ENCODE data around the gene PRMT1.

PRMT1 gene

DNA sequence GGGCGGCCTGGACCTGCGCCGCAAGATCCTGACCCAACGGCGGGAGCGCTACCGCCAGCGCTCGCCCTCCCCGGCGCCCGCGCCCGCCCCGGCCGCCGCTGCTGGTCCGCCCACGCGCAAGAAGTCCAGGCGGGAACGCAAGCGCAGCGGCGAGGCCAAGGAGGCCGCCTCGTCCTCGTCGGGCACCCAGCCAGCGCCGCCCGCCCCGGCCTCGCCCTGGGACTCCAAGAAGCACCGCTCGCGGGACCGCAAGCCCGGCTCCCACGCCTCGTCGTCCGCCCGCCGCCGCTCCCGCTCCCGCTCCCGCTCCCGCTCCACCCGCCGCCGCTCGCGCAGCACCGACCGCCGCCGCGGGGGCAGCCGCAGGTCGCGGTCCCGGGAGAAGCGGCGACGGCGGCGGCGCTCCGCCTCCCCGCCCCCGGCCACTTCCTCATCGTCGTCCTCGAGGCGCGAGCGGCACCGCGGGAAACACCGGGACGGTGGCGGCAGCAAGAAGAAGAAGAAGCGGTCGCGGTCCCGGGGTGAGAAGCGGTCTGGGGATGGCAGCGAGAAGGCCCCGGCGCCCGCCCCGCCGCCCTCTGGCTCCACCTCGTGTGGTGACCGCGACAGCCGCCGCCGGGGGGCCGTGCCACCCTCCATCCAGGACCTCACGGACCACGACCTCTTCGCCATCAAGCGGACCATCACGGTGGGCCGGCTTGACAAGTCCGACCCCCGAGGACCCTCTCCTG is 25.1 kb upstream of the PRMT1 start:
- no peak for DNase-seq

DNA sequence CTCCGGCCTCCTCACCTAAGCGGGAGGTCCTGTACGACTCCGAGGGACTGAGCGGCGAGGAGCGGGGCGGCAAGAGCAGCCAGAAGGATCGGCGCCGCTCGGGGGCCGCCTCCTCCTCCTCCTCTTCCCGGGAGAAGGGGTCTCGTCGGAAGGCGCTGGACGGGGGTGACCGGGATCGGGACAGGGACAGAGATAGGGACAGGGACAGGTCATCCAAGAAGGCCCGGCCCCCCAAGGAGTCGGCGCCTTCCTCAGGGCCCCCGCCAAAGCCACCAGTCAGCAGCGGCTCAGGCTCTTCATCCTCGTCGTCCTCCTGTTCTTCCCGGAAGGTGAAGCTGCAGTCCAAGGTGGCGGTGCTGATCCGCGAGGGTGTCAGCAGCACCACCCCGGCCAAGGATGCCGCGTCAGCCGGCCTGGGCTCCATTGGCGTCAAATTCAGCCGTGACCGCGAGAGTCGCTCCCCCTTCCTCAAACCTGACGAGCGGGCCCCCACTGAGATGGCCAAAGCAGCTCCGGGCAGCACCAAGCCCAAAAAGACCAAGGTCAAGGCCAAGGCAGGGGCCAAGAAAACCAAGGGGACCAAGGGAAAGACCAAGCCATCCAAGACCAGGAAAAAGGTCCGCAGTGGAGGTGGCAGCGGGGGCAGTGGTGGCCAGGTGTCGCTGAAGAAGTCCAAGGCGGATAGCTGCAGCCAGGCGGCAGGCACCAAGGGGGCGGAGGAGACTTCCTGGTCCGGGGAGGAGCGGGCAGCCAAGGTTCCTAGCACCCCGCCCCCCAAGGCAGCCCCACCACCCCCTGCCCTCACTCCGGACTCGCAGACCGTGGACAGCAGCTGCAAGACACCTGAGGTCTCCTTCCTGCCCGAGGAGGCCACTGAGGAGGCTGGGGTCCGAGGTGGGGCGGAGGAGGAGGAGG is 24.3 kb upstream of the PRMT1 start:
- DNase-seq: no peak

- no peak for DNase-seq
These were observed 23.6 kb upstream of the PRMT1 start for GRCh38 chr19:49653466-49653806.

DNA sequence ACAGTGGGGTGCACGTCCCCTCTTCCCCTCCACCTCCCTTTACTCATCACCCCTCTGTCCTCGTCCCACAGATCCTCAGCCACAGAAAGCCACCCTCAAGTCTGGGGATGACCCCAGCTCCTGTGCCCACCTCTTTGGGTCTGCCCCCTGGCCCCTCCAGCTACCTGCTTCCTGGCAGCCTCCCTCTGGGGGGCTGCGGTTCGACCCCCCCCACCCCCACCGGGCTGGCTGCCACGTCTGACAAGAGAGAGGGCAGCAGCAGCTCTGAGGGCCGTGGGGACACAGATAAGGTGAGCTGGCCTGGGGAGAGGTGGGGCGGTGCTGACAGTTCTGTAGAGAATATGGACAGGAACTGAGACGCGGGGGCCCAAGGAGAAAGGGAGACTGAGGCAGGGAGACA is 22.5 kb upstream of the PRMT1 start:
- DNase-seq: no peak

- no peak for DNase-seq
These were observed 21.3 kb upstream of the PRMT1 start for GRCh38 chr19:49655570-49656455.

GRCh38 chr19:49656456-49657109 is 20.5 kb upstream of the PRMT1 start:
- no peak for DNase-seq

DNA sequence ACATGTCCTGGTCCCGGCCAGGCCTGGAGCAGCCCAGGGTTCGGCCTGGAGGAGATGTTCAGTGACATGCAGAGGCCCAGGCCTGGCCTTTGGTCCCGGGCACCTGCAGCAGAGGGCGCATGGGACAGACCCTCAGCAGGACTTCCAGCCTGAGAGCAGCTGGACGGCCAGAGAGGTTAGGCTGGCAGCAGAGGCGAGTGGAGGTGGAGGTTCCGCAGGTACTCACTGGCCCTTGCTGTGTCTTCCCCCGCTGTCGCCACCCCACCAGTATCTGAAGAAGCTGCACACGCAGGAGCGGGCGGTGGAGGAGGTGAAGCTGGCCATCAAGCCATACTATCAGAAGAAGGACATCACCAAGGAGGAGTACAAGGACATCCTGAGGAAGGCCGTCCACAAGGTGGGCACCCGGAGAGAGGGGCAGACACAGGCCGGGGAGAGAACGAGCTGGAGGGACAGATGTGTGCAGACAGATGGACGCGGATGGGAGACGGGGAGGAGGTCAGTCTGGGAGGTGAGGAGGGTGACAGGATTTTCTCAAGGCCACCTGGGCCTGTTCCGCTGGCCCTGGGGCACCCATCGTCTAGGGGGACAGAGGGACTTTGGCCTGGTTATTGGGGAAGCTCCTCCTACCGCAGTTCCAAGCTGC is 19.5 kb upstream of the PRMT1 start:
- no peak for DNase-seq

DNA sequence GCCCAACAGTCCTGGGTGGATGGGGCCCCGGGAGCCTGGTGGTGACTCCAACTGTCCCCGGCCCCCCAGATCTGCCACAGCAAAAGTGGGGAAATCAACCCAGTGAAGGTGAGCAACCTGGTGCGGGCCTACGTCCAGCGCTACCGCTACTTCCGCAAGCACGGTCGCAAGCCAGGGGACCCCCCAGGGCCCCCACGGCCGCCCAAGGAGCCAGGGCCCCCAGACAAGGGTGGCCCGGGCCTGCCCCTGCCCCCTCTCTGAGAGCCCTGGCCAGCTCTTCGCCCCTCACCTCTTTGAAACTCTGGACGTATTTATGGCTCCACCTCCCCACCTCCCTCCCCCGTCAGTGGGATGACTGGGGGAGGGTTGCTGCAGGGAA is 18.9 kb upstream of the PRMT1 start:
- no peak for DNase-seq

GRCh38 chr19:49658566-49659442 is 18.3 kb upstream of the PRMT1 start:
- no peak for DNase-seq

GRCh38 chr19:49660338-49660961 is 16.6 kb upstream of the PRMT1 start:
- DNase-seq: no peak

DNA sequence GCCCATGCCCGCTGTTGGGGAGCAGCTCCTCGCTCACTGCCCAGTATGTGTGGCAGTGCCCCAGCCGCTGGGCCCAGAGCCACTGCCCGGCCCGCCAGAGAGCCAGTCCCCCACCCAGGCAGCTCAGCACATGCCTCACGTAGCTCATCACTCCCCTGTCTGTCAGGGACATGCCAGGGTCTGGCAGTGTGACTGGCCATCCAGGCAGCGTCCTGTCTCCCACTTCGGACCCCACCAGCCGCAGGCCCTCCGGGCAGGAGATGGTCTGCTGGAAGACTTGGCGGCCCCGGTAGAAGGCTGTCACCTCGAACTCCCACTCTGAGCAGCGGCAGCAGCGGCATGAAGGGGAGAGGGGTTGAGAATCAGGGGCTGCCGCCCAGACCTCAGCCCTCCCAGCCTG is 15.1 kb upstream of the PRMT1 start:
- DNase-seq: no peak

GRCh38 chr19:49663224-49663623 is 13.8 kb upstream of the PRMT1 start:
- no peak for DNase-seq

DNA sequence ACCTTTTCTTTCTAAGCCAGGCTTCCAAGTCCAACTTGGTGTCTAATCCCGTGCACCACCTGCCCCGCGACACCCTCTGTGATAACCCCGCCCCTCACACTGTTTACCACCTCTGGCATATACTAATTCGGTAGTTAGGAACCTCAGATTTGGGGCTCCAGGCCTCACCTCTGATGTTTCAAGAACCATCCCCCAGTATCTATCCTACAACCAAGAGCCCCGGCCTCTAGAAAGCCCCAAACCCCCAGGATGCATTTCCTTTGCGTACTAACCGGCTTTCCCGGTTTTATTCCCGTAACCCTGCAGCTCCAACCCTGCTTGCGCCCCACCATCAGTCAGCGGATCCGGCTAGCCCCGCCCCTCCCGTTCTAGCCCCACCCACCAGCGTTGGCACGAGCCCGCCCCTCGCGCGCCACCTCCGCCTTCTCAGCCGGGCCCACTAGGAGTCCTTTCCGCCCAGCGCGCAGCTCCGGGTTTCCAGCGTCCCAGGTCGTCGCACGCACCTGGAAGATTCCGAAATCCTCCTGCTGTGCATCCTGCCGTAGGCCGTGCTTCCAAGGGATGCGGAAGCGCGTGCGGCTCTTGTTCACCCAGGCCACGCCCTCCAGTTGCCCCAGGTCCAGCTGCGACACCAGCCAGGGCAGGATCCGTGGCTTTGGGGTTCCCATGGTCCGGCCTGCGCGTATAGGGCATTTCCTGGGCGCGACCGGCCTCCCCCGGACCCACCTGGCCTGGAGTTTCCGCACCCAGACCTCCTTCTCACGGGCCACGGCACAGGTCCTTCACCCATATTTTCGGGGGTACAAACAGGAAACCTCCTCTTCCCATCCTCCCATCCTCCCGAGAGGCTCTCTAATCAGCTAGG is 12.7 kb upstream of the PRMT1 start:
- DNase-seq: peak; percentile 77 to 93 (median 90)

DNA sequence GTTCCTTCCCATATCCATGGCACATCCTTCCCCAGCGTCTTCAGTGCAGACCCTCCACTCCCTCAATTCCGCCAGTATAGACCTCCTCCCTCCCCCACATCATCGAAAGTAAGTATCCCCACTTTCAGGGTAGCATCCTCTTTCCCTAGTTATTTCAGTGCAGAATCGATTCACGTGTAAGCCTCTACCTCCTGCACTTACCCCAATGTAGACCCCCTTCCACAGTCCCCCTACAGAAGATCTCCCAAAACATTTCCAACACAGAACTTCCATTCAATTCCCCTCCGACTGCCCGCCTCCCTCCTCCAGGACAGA is 12.1 kb upstream of the PRMT1 start:
- no peak for DNase-seq

GRCh38 chr19:49665351-49666119 is 11.5 kb upstream of the PRMT1 start, which contains the start of the genes BCL2L12 and IRF3:
BCL2L12 (plus strand) TSS chr19:49665933; CDS start chr19:49666693, 760 bp downstream.
IRF3 (minus strand) TSS chr19:49665857; CDS start chr19:49664838, 1,019 bp downstream.
- peak; percentile 99 for DNase-seq

- DNase-seq: no peak
These were observed 11.0 kb upstream of the PRMT1 start for GRCh38 chr19:49666120-49666444.

- DNase-seq: no peak
These were observed 9.6 kb upstream of the PRMT1 start for GRCh38 chr19:49667473-49667872.

- DNase-seq: peak; percentile 41 to 72 (median 65)
These were observed 7.6 kb upstream of the PRMT1 start for GRCh38 chr19:49669516-49669915.

Measured in suppressor macrophage treated with lipopolysaccharide for 1 hour (primary cell).